Transverse colon (tissue), 4 donors: ENCODE data around the gene TNS4.

Experiments used
- EP300 ChIP-seq: sonication (generic); formaldehyde crosslinking; IDR thresholded peaks from one replicate; pipeline ENCODE4 v1.6.1; 2017; ENCODE audit warnings: antibody characterized with exemption, low read depth
- POLR2A ChIP-seq: fragments of 450-650 bp; IDR thresholded peaks from one replicate; pipeline ENCODE4 v1.6.1; 2016; ENCODE audit warnings: antibody characterized with exemption, mild to moderate bottlenecking, moderate library complexity
- POLR2AphosphoS5 ChIP-seq, 3 donors: sonication (generic); formaldehyde crosslinking; IDR thresholded peaks; one replicate each; pipeline ENCODE4 v1.6.1; 2016; ENCODE audit warnings: antibody characterized with exemption in 3 of 3
- TF ChIP-seq, protein P1 (sequence below), 5 experiments: fragments of 200-600 bp in 3 of 5; fragments of 450-650 bp in 2 of 5; sonication (generic) in 3 of 5; IDR thresholded peaks; 1 replicate in 2 of 5; 2 replicates in 3 of 5; pipeline ENCODE4 v1.5.1; 2016 to 2017; ENCODE audit warnings: antibody characterized with exemption in 5 of 5, inconsistent platforms in 3 of 5, mild to moderate bottlenecking in 2 of 5, moderate library complexity in 1 of 5

GRCh38 chr17:40519089-40519775 is 17.8 kb upstream of the TNS4 start:
- TF ChIP-seq, protein P1, sequence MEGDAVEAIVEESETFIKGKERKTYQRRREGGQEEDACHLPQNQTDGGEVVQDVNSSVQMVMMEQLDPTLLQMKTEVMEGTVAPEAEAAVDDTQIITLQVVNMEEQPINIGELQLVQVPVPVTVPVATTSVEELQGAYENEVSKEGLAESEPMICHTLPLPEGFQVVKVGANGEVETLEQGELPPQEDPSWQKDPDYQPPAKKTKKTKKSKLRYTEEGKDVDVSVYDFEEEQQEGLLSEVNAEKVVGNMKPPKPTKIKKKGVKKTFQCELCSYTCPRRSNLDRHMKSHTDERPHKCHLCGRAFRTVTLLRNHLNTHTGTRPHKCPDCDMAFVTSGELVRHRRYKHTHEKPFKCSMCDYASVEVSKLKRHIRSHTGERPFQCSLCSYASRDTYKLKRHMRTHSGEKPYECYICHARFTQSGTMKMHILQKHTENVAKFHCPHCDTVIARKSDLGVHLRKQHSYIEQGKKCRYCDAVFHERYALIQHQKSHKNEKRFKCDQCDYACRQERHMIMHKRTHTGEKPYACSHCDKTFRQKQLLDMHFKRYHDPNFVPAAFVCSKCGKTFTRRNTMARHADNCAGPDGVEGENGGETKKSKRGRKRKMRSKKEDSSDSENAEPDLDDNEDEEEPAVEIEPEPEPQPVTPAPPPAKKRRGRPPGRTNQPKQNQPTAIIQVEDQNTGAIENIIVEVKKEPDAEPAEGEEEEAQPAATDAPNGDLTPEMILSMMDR (IDR thresholded peaks at IDR 0.05) = no peak
- no peak for TF ChIP-seq EP300
- TF ChIP-seq POLR2A = no peak
- no peak for TF ChIP-seq POLR2AphosphoS5 (IDR thresholded peaks at IDR 0.05)
